ENCODE measurements around the gene MAPKAP1.
A peak's percentile ranks its signal among the peaks of the same experiment; 100 is the strongest.

The MAPKAP1 gene

DNA sequence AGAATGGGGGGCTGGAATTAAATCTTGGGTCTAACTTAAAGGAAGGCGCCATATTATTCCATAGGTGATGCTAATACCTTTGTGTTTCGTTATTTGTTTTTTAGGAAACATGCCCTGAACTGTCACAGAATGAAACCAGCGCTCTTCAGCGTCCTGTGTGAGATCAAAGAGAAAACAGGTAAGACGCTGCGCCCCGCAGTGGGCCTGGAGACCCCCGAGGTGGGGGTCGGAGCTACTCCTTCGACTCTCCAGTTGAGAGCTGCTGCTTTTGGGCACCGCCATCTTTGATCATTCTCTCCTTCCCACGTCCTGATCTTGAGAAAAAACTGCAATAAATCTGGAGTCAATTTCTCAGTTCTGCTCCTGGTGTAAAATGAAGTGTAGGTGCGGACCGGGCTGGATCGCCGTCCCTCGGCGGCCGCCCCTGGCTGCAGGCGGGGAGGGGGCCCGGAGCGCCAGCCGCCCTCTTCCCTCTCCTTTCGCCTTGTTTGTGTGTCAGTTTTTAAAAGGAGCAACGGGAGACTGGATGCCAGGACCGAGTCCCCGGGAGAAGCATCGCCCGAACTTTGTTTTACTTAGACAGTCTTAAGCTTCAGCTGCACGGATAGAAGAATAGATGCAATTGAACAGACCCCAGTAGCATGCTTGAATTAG, 41.6 kb upstream of the MAPKAP1 start:
- TF ChIP-seq POLR2AphosphoS5 (IDR thresholded peaks at IDR 0.05; ENCODE audit: low read depth, low read length) (no peak), FOXP2 (optimal IDR thresholded peaks at IDR 0.05; ENCODE audit: borderline replicate concordance, extremely low read depth, extremely low read length, insufficient read depth) (no peak), SIN3A (IDR thresholded peaks at IDR 0.05; ENCODE audit: borderline replicate concordance, insufficient read depth, low read length) (no peak), TAF1 (IDR thresholded peaks at IDR 0.05; ENCODE audit: borderline replicate concordance, insufficient read depth, low read length) (no peak)
- TF ChIP-seq, protein P1, sequence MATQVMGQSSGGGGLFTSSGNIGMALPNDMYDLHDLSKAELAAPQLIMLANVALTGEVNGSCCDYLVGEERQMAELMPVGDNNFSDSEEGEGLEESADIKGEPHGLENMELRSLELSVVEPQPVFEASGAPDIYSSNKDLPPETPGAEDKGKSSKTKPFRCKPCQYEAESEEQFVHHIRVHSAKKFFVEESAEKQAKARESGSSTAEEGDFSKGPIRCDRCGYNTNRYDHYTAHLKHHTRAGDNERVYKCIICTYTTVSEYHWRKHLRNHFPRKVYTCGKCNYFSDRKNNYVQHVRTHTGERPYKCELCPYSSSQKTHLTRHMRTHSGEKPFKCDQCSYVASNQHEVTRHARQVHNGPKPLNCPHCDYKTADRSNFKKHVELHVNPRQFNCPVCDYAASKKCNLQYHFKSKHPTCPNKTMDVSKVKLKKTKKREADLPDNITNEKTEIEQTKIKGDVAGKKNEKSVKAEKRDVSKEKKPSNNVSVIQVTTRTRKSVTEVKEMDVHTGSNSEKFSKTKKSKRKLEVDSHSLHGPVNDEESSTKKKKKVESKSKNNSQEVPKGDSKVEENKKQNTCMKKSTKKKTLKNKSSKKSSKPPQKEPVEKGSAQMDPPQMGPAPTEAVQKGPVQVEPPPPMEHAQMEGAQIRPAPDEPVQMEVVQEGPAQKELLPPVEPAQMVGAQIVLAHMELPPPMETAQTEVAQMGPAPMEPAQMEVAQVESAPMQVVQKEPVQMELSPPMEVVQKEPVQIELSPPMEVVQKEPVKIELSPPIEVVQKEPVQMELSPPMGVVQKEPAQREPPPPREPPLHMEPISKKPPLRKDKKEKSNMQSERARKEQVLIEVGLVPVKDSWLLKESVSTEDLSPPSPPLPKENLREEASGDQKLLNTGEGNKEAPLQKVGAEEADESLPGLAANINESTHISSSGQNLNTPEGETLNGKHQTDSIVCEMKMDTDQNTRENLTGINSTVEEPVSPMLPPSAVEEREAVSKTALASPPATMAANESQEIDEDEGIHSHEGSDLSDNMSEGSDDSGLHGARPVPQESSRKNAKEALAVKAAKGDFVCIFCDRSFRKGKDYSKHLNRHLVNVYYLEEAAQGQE (IDR thresholded peaks at IDR 0.05; ENCODE audit: insufficient read depth in 1 of 2, low read depth in 2 of 2, low read length in 2 of 2) = no peak

DNA sequence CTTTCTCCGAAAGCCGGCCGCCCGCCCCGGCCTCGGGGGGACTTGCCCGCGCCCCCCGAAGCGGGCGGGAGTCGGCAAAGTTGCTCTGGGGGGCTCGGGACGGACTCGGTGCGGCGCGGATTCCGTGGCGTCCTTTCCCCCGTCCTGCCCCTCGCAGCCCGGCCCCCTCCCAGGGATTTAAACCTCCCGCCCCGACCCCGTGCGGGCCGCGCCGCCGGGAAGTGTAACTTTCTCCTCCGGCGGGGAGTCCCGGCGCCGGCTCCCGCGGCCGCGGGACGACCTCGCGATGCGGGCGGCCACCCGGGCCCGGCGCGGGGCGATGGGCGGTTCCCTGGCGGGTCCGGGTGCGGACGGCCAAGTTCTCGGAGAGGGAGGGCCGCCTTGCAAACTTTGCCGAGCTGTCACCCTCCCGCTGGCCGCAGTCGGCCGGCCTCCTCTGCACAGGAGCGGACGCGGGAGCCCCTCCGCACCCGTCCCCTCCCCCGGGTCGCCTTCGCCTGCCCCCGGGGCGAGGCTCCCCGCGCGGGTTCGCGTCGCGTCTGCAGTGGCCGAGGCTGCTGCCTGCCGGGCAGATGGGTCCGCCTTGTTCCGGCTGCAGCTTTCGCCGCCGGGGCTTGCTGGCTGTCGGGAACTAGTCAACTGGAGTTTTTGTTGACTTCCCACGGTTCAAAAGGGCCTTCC, 40.9 kb upstream of the MAPKAP1 start:
- TF ChIP-seq FOXP2 (optimal IDR thresholded peaks at IDR 0.05; ENCODE audit: borderline replicate concordance, extremely low read depth, extremely low read length, insufficient read depth) (no peak), TAF1 (IDR thresholded peaks at IDR 0.05; ENCODE audit: borderline replicate concordance, insufficient read depth, low read length) (no peak), SIN3A (IDR thresholded peaks at IDR 0.05; ENCODE audit: borderline replicate concordance, insufficient read depth, low read length) (no peak), POLR2AphosphoS5 (IDR thresholded peaks at IDR 0.05; ENCODE audit: low read depth, low read length) (no peak)
- TF ChIP-seq, protein P1 (IDR thresholded peaks at IDR 0.05; ENCODE audit: insufficient read depth in 1 of 2, low read depth in 2 of 2, low read length in 2 of 2) = no peak

DNA sequence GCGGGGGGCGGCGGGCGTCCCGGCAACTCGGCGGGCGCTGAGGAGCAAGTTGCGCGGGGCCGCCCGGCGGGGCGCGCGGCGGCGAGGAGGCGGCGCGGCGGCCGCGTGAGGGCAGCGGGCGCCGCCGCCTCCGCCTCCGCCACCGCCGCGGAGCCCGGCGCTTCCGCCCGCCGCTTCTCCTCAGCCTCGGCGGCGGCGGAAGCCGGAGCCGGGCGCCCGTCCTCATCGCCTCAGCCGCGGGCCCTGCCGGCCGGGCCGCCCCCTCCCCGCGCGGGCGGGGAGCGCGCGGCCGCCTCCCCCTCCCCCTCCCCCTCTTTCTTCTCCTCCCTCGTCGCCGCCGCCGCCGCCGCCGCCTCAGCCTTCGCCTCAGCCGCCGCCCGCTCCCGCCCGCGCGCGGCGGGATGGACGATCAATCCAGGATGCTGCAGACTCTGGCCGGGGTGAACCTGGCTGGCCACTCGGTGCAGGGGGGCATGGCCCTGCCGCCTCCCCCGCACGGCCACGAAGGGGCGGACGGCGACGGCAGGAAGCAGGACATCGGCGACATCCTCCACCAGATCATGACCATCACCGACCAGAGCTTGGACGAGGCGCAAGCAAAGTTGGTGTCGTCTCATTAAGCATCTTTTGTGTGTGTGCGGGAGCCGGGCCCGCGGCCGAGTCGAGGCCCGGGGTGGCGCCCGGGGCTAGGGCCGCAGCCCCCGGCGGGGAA, 40.2 kb upstream of the MAPKAP1 start, which contains the start of gene PBX3:
TSS of gene PBX3 (plus strand) at position 321 of the 712 bp plus-strand sequence.
- no peak for TF ChIP-seq SIN3A (IDR thresholded peaks at IDR 0.05; ENCODE audit: borderline replicate concordance, insufficient read depth, low read length)
- TF ChIP-seq FOXP2 (optimal IDR thresholded peaks at IDR 0.05; ENCODE audit: borderline replicate concordance, extremely low read depth, extremely low read length, insufficient read depth) = peak; percentile 33

DNA sequence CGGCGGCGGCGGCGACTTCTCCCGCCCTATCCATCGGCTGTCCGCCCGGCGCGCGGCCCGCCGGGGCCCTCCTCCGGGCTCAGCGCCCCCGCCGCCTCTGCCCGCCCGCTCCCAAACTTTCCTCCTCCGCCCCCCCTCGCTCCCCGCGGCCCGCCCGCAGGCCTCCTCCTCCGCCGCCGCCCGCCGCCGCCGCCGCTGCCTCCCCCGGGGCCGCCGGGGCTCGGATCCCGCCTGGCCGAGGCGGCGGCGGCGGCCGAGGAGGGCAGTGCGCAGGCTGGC, 39.7 kb upstream of the MAPKAP1 start:
- TF ChIP-seq POLR2AphosphoS5 (IDR thresholded peaks at IDR 0.05; ENCODE audit: low read depth, low read length) = no peak

DNA sequence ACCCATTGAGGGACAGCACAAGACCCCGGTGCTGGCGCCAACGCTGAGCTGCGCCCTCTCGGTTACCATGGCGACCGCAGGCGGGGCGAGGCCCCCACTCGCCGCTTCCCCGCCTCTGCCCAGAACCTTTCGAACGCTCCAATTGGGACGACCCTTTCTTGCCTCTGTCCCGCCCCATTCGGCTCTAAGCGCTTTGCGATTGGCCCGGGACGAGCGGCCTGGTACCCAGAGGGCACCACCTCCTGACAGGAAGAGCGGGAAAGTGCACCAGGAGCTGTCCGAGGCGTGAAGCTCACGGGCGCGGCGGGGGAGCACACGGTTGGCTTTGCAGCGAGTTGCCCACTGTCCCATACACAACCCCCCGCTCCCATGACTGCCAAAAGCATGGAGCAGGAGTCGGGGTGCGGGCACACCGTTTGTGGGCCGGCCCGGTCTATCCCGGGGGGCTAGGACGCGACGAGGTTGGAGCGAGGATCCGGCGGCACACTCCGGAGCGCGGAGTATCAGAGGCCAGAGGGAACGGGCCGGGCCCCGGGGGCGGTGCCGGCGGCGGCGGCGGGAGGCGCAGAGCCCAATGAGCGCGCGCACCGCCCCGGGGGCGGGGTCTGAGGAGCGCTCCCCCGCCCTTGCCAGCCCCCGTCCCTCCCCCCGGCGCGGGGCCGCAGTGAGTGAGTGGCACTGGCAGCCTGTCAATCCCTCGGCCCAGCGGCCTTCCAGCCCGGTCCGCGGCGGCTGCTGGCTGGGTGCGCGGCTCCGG, 39.2 kb upstream of the MAPKAP1 start:
- TF ChIP-seq FOXP2 (optimal IDR thresholded peaks at IDR 0.05; ENCODE audit: borderline replicate concordance, extremely low read depth, extremely low read length, insufficient read depth) (peak; percentile 9), SIN3A (IDR thresholded peaks at IDR 0.05; ENCODE audit: borderline replicate concordance, insufficient read depth, low read length) (no peak), POLR2AphosphoS5 (IDR thresholded peaks at IDR 0.05; ENCODE audit: low read depth, low read length) (peak; percentile 54; the same call in 1 of the 2 replicates), TAF1 (IDR thresholded peaks at IDR 0.05; ENCODE audit: borderline replicate concordance, insufficient read depth, low read length) (peak; percentile 68; the same call in 1 of the 2 replicates)
- TF ChIP-seq, protein P1 (IDR thresholded peaks at IDR 0.05; ENCODE audit: insufficient read depth in 1 of 2, low read depth in 2 of 2, low read length in 2 of 2) = peak; percentile 65 to 75; a peak in 3 of 4 replicates
